HUES48 (cell line): ENCODE results near the gene LRRN1.

Experiments used
- H3K27ac ChIP-seq: one replicate; pipeline ENCODE4 v1.7.0; 2013; ENCODE audit warnings: low read depth, low read length, inconsistent platforms
- H3K27me3 ChIP-seq: 2 replicates; pipeline ENCODE4 v1.6.1; 2013; ENCODE audit warnings: mild to moderate bottlenecking, low read length; ENCODE audit not compliant: control insufficient read depth, insufficient read depth
- H3K36me3 ChIP-seq: 2 replicates; pipeline ENCODE4 v1.6.1; 2013; ENCODE audit warnings: low read length; ENCODE audit not compliant: control insufficient read depth, insufficient read depth
- H3K4me1 ChIP-seq: 2 replicates; pipeline ENCODE4 v1.6.1; 2013; ENCODE audit warnings: mild to moderate bottlenecking, low read length; ENCODE audit not compliant: control insufficient read depth, insufficient read depth
- H3K4me3 ChIP-seq: 2 replicates; pipeline ENCODE4 v1.5.1; 2013; ENCODE audit warnings: mild to moderate bottlenecking, low read depth, low read length
- H3K9ac ChIP-seq: 2 replicates; pipeline ENCODE4 v1.6.1; 2013; ENCODE audit warnings: mild to moderate bottlenecking, low read depth, low read length, moderate library complexity
- H3K9me3 ChIP-seq: 2 replicates; pipeline ENCODE4 v1.6.1; 2013; ENCODE audit warnings: low read length; ENCODE audit not compliant: control insufficient read depth, insufficient read depth

LRRN1 gene

DNA sequence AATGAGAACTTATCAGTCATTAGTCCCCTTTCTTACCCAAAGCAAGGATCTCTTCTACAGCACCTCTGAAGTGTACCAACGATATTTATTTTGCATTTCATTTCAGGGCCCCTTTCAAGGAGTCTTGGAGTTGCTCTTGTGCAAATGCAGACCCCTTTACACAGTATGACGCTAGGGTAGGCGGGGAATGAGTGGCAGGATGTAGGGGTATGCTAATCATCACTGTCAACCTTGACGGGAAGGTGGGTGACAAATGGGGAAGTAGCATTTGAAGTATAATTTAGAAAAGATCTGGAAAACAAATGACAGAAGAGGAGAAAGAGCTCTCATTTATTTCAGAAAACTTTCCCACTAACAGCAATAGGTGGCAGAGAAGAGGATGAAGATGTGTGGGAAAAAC lies 94.4 kb downstream of the LRRN1 start:
- H3K4me3 ChIP-seq = no peak overlapping the region
- no peaks in the 10 kb centered on the region for H3K27me3 ChIP-seq
- H3K36me3 ChIP-seq = no peaks in the 10 kb centered on the region
- H3K4me1 ChIP-seq = no peaks in the 10 kb centered on the region
- H3K27ac ChIP-seq = no peak overlapping the region
- no peak overlapping the region for H3K9ac ChIP-seq
- no peaks in the 10 kb centered on the region for H3K9me3 ChIP-seq
